KMS-11 (cell line): ENCODE results near the gene DPH3.

ENCODE experiments used
- H2AFZ ChIP-seq: fragments of 200-600 bp; sonication (generic); 2 replicates; pipeline ENCODE4 v1.6.1; 2016; ENCODE audit warnings: antibody characterized with exemption, mixed run types, low read depth
- H3K27ac ChIP-seq: fragments of 200-600 bp; sonication (generic); 2 replicates; pipeline ENCODE4 v1.6.1; 2016; ENCODE audit warnings: mild to moderate bottlenecking, mixed run types
- H3K27me3 ChIP-seq: fragments of 200-600 bp; sonication (generic); 2 replicates; pipeline ENCODE4 v1.6.1; 2017; ENCODE audit warnings: mild to moderate bottlenecking, low read depth, mixed run types, moderate library complexity; ENCODE audit not compliant: insufficient read depth
- H3K36me3 ChIP-seq: fragments of 200-600 bp; sonication (generic); 2 replicates; pipeline ENCODE4 v1.6.1; 2017; ENCODE audit warnings: mild to moderate bottlenecking, mixed run types; ENCODE audit not compliant: insufficient read depth
- H3K4me1 ChIP-seq: fragments of 200-600 bp; sonication (generic); 2 replicates; pipeline ENCODE4 v1.6.1; 2016; ENCODE audit warnings: mild to moderate bottlenecking, low read depth, mixed run types; ENCODE audit not compliant: poor library complexity, severe bottlenecking
- H3K4me2 ChIP-seq: fragments of 200-600 bp; sonication (generic); 2 replicates; pipeline ENCODE4 v1.7.0; 2016; ENCODE audit warnings: mild to moderate bottlenecking, mixed run types
- H3K4me3 ChIP-seq: fragments of 200-600 bp; sonication (generic); IDR thresholded peaks from 2 replicates; pipeline ENCODE4 v1.6.1; 2017; ENCODE audit warnings: low read depth, low read length, mixed read lengths; ENCODE audit not compliant: insufficient read depth
- H3K79me2 ChIP-seq: fragments of 200-600 bp; sonication (generic); 2 replicates; pipeline ENCODE4 v1.6.1; 2016; ENCODE audit warnings: low read depth, mixed run types; ENCODE audit not compliant: insufficient read depth
- H3K9ac ChIP-seq: fragments of 200-600 bp; sonication (generic); 2 replicates; pipeline ENCODE4 v1.6.1; 2016; ENCODE audit warnings: mild to moderate bottlenecking, mixed run types
- H4K20me1 ChIP-seq: fragments of 200-600 bp; sonication (generic); 2 replicates; pipeline ENCODE4 v1.6.1; 2016; ENCODE audit warnings: mild to moderate bottlenecking, mixed run types; ENCODE audit not compliant: insufficient read depth
- TF ChIP-seq, protein P1 (sequence below): fragments of 200-600 bp; sonication (generic); conservative IDR thresholded peaks from 2 replicates; pipeline ENCODE4 v1.6.1; 2017; ENCODE audit warnings: low read depth, mild to moderate bottlenecking, antibody characterized with exemption, low read length, moderate library complexity, mixed read lengths

DPH3 gene

DNA sequence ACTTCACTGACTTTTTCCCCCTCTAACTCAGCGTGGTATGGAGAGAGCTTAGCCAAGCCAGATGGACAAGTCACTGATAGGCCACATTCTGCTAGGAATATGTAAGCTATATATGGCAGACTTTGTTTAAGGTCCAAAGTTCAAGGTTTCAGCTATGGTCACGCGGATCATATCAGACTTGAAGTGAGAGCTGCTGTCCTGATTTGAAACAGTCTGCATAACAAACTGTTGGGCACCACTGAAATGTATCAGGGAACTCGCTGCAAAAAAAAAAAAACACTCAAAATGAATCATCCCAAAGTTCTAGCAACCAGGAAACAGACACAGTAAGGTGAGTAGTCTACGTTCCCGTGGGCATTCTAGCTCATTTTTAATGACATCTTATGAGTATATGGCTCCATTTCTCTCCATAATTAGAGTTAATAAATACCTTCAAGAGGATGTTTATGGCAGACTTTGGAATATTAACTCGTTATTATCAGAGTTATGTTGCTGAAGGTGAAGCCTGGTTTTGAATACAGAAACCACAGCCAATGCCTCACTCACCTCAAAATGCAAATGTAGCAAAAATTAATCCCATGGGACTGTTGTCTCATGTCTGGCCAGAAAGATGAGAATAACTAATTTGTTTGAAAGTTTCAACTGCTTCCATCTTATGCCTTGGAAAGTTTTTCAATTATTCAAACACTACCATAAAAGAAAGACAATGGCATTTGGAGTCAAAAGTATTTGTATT, 12.3 kb downstream of the DPH3 start:
- Histone ChIP-seq H3K36me3 (no peaks in the 10 kb centered on the region), H2AFZ (no peak overlapping the region), H3K4me3 (no peak overlapping the region), H3K27me3 (no peaks in the 10 kb centered on the region), H3K9ac (no peak overlapping the region), H3K79me2 (no peaks in the 10 kb centered on the region), H4K20me1 (no peaks in the 10 kb centered on the region), H3K27ac (no peak overlapping the region), H3K4me1 (peaks cover 3% of the 10 kb centered on the region), H3K4me2 (no peak overlapping the region)
- TF ChIP-seq, protein P1, sequence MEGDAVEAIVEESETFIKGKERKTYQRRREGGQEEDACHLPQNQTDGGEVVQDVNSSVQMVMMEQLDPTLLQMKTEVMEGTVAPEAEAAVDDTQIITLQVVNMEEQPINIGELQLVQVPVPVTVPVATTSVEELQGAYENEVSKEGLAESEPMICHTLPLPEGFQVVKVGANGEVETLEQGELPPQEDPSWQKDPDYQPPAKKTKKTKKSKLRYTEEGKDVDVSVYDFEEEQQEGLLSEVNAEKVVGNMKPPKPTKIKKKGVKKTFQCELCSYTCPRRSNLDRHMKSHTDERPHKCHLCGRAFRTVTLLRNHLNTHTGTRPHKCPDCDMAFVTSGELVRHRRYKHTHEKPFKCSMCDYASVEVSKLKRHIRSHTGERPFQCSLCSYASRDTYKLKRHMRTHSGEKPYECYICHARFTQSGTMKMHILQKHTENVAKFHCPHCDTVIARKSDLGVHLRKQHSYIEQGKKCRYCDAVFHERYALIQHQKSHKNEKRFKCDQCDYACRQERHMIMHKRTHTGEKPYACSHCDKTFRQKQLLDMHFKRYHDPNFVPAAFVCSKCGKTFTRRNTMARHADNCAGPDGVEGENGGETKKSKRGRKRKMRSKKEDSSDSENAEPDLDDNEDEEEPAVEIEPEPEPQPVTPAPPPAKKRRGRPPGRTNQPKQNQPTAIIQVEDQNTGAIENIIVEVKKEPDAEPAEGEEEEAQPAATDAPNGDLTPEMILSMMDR, result no peak

DNA sequence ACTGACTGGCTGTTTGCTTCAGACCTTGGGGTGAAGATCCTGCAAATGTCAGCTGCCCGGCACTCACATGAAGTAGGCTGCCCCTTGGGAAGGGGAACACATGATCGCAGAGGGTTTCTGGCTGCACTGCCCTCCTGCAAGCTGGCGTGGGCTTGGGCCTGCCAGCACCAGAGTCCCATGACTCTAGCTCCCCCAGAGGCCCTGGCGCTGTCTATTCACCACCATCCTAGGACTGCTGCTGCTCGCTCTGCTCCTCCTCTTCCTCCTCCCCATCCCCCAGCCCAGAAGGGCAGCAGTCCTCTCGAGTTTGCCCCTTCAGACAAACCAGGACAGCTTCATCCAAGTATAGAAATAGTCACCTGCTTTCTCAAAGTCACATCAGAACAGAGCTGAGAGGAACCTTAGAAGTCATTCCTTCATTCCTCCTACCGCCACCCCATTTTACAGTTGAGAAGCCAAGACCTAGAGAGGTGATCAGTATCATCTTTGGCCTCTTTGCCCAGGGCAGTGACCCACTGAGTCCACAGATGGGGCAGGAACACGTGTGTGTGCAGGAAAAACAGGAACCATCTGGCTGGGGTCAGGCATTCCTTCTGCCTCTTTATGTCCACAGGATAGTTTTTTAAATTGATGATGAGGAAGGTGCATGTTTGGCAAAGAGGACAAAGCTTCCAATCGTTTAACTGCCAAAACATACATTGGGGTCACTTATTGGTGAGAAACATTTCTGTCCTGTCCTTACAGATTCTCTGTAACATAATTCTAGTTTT, 13.2 kb downstream of the DPH3 start:
- no peak overlapping the region for H2AFZ ChIP-seq
- H3K4me1 ChIP-seq, result peaks cover 3% of the 10 kb centered on the region
- no peaks in the 10 kb centered on the region for H3K36me3 ChIP-seq
- no peak overlapping the region for H3K27ac ChIP-seq
- TF ChIP-seq, protein P1, result no peak
- no peak overlapping the region for H3K9ac ChIP-seq
- no peak overlapping the region for H3K4me2 ChIP-seq
- no peak overlapping the region for H3K4me3 ChIP-seq
- no peaks in the 10 kb centered on the region for H3K27me3 ChIP-seq
- H3K79me2 ChIP-seq, result no peaks in the 10 kb centered on the region
- no peaks in the 10 kb centered on the region for H4K20me1 ChIP-seq

DNA sequence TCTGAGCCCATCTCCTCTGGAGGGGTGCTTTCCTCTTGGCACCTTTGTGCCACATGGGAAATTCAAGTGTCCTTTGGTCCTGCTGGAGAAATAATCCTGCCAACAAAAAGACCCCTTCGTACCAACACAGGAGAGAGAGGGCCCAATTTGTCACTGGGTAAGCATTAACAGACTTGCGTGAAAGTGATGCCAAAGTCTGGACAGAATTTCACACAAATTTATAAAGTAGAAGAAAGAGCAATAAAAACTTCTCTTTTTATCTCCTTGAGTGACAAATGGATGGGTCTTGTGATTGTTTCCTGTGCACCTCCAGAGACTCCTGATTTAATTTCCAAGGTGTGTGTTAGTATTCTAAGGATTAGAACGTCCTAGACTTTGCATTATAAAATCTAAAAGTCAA, 14.9 kb downstream of the DPH3 start:
- Histone ChIP-seq H3K4me3 (no peak overlapping the region), H3K79me2 (no peaks in the 10 kb centered on the region), H3K36me3 (no peaks in the 10 kb centered on the region), H3K27ac (no peak overlapping the region), H2AFZ (no peak overlapping the region), H3K4me1 (peaks cover 3% of the 10 kb centered on the region), H3K9ac (no peak overlapping the region), H3K27me3 (no peaks in the 10 kb centered on the region), H3K4me2 (no peak overlapping the region), H4K20me1 (no peaks in the 10 kb centered on the region)
- TF ChIP-seq, protein P1, result no peak

DNA sequence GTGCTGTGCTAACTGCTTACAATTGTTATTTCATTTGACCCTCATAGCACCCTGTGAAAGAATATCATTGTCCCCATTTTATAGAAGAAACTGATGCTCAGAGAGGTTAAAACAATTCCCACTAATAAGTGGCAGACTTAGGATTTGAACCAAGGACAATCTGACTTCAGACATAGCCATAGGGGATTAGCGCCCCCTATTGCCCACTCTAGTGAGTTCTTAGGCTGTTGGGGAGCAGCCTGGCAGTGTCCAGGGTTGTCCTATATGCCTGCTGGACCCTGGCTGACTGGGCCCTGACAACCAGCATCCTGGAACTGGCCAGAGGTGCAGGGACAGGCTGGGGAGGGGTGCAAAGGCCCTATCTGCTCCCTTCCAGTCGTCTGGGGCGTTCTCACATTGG, 15.4 kb downstream of the DPH3 start:
- Histone ChIP-seq H3K36me3 (no peaks in the 10 kb centered on the region), H3K9ac (no peak overlapping the region), H4K20me1 (no peaks in the 10 kb centered on the region), H3K4me3 (no peak overlapping the region), H3K27me3 (no peaks in the 10 kb centered on the region), H2AFZ (no peak overlapping the region), H3K4me1 (peaks cover 3% of the 10 kb centered on the region), H3K4me2 (no peak overlapping the region), H3K79me2 (no peaks in the 10 kb centered on the region), H3K27ac (no peak overlapping the region)
- TF ChIP-seq, protein P1, result peak; percentile 61
